Suprapubic skin (tissue), 3 donors: ENCODE results near the gene NDUFV3.

ENCODE experiments used
- POLR2A ChIP-seq, 2 donors: fragments of 450-650 bp; IDR thresholded peaks; one replicate each; pipeline ENCODE4 v1.6.1; 2017; ENCODE audit warnings: antibody characterized with exemption in 2 of 2, mild to moderate bottlenecking in 2 of 2, moderate library complexity in 2 of 2
- TF ChIP-seq, protein P1 (sequence below), 2 donors: fragments of 200-600 bp in 1 of 2; fragments of 450-650 bp in 1 of 2; sonication (generic) in 1 of 2; IDR thresholded peaks; one replicate each; pipeline ENCODE4 v1.5.1; 2016 to 2019; ENCODE audit warnings: antibody characterized with exemption in 2 of 2, mild to moderate bottlenecking in 1 of 2, moderate library complexity in 1 of 2

GRCh38 chr21:42921927-42922326 lies 28.8 kb downstream of the NDUFV3 start:
- TF ChIP-seq, protein P1, sequence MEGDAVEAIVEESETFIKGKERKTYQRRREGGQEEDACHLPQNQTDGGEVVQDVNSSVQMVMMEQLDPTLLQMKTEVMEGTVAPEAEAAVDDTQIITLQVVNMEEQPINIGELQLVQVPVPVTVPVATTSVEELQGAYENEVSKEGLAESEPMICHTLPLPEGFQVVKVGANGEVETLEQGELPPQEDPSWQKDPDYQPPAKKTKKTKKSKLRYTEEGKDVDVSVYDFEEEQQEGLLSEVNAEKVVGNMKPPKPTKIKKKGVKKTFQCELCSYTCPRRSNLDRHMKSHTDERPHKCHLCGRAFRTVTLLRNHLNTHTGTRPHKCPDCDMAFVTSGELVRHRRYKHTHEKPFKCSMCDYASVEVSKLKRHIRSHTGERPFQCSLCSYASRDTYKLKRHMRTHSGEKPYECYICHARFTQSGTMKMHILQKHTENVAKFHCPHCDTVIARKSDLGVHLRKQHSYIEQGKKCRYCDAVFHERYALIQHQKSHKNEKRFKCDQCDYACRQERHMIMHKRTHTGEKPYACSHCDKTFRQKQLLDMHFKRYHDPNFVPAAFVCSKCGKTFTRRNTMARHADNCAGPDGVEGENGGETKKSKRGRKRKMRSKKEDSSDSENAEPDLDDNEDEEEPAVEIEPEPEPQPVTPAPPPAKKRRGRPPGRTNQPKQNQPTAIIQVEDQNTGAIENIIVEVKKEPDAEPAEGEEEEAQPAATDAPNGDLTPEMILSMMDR (IDR thresholded peaks at IDR 0.05): no peak
- no peak for TF ChIP-seq POLR2A (IDR thresholded peaks at IDR 0.05)
